ENCODE results near the gene RNF10.
"Not testable (repeated sequence)": the region's sequence is repeated elsewhere in the genome, so short reads cannot be mapped to it uniquely, and the experiment has no call there.

The RNF10 gene

DNA sequence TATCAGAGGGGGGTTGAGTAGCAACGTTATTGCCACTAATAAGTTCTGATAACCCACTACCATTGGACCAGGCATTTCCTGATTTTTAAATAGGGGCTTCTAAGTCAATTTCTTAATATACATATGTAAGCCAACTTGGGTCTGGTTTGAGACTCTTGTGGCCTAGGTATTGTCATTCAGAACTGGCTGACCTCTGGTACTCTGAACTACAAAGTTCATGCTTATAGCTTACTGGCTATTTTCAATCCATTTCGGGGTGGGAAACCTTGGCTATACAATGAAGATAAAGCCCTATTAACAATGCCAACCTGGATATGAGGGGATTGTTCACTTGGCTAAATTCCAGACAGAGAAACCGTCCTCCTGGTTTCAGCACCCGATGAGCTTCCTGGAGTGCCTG, 29.6 kb upstream of the RNF10 start:
- TF ChIP-seq, protein P1, sequence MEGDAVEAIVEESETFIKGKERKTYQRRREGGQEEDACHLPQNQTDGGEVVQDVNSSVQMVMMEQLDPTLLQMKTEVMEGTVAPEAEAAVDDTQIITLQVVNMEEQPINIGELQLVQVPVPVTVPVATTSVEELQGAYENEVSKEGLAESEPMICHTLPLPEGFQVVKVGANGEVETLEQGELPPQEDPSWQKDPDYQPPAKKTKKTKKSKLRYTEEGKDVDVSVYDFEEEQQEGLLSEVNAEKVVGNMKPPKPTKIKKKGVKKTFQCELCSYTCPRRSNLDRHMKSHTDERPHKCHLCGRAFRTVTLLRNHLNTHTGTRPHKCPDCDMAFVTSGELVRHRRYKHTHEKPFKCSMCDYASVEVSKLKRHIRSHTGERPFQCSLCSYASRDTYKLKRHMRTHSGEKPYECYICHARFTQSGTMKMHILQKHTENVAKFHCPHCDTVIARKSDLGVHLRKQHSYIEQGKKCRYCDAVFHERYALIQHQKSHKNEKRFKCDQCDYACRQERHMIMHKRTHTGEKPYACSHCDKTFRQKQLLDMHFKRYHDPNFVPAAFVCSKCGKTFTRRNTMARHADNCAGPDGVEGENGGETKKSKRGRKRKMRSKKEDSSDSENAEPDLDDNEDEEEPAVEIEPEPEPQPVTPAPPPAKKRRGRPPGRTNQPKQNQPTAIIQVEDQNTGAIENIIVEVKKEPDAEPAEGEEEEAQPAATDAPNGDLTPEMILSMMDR (IDR thresholded peaks at IDR 0.05; ENCODE audit: insufficient read depth, low read depth, low read length, missing control alignments) = no peak
- H3K4me3 ChIP-seq (ENCODE audit: low read length) = no peak overlapping the region
- no peak for DNase-seq (ENCODE audit: low read depth)

DNA sequence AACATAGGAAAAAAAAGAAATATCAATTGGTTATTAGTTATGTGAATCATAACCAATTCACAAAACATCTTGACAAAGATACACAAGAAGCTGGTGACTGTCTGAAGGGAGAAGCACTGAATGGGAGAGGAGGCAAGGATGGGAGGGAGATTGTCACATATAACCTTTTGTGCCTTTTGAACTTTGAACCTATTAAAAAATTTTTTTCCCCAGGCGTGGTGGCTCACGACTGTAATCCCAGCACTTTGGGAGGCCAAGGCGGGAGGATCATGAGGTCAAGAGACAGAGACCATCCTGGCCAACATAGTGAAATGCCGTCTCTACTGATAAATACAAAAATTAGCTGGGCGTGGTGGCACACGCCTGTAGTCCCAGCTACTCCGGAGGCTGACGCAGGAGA, 25.6 kb upstream of the RNF10 start:
- TF ChIP-seq, protein P1 (IDR thresholded peaks at IDR 0.05; ENCODE audit: insufficient read depth, low read depth, low read length, missing control alignments) = no peak
- H3K4me3 ChIP-seq (ENCODE audit: low read length) = no peak overlapping the region
- no peak for DNase-seq (ENCODE audit: low read depth)

DNA sequence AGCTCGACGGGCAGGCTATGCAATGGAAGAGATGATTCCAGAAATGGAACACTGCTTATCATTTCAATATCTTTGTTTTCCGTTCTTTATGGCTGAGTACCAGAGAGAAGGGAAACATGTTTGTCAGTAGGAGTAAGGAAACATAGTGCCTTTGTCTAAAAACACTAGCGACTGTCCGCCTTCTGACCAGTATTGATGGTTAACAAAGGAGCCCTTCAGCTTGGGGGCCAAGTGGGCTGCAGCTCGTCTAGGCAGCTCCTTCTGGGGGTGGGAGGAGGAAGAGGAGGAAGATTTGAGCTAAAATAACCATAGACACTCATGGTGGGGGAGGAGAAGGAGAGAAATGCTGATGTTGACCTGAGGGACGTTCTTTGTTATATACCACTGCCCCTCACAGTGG, 20.2 kb upstream of the RNF10 start:
- TF ChIP-seq, protein P1 (IDR thresholded peaks at IDR 0.05; ENCODE audit: insufficient read depth, low read depth, low read length, missing control alignments) = no peak
- DNase-seq (ENCODE audit: low read depth) = no peak
- H3K4me3 ChIP-seq (ENCODE audit: low read length) = no peak overlapping the region

DNA sequence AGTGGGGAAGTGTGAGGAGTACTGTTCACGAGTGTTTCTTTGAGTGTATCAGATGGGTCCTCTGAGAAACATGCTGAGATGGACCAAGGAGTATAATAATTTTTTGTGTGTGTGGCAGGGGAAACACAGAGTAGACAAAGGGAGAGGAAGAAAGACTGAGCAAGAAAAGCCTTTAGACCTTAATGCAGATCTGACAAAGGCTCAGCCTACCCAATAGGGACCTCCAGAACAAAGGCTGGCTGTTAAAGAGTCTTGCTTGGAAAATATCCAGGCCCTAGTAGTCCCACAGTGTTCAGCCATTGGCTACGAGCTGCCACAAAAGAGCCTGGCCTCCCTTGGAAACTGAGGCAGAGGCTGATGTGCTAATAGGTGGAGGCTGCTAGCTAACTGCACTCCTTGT, 18.7 kb upstream of the RNF10 start:
- DNase-seq (ENCODE audit: low read depth) = no peak
- no peak overlapping the region for H3K4me3 ChIP-seq (ENCODE audit: low read length)
- TF ChIP-seq, protein P1 (IDR thresholded peaks at IDR 0.05; ENCODE audit: insufficient read depth, low read depth, low read length, missing control alignments) = no peak

DNA sequence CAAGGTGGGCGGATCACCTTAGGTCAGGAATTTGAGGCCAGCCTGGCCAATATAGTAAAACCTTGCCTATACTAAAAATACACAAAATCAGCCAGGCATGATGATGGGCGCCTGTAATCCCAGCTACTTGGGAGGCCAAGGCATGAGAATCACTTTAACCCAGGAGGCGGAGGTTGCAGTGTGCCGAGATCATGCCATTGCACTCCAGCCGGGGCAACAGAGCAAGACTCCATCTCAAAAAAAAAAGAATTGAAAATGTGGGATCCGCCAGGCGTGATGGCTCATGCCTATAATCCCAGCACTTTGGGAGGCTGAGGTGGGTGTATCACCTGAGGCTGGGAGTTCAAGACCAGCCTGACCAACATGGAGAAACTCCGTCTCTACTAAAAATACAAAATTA, 14.8 kb upstream of the RNF10 start:
- DNase-seq (ENCODE audit: low read depth); H3K4me3 ChIP-seq (ENCODE audit: low read length): not testable (repeated sequence)

DNA sequence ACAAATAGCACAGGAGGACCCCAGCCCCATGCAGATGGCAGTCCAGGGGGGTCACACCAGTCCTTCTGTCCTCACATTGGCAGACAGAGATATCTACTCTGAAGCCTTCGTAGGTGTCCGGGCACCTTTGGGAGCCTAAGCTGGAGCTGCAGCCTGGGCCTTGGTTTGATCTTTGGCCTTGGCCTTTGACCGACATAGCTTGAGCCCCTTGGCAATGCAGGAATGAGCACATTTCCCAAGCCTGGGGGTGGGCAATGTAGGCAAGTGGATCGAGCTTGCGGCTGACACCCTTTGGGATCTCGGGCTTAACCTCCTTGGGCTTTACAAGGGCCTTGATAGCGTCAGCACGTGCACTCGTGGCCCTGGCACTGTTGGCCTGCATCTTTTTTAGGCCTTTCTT, 11.6 kb upstream of the RNF10 start:
- TF ChIP-seq, protein P1 (IDR thresholded peaks at IDR 0.05; ENCODE audit: insufficient read depth, low read depth, low read length, missing control alignments) = no peak
- H3K4me3 ChIP-seq (ENCODE audit: low read length) = no peak overlapping the region
- no peak for DNase-seq (ENCODE audit: low read depth)

DNA sequence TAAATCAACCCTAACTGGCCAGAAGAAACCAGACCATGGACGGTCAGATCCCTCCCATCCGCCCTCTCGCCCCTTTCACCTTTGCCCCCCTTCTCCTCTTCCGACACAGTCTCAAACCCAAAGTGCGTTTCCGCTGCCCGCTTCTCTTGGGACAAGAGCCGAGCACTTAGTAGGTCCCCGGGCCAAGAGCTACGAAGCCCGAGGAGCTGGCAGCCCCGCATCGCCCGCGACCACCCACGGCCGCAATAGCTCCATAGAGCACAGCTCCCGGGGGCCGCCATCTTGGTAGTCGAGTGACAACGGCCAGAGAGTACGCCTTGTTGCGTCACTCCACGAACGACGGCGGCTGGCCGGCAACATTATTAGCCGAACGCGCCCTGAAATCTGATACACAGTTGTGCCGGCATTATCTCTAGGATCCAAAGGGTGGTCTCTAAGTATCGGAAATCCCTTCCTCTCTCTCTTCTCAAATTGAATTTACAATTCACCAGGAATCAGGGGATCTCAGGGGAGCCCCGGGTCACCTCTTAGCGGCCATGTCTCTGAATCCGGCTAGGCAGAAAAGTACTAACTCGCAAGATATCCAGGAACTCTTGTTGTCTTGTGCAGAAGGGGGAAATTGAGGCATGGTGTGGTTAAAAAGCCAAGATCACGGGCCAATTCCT, 5.2 kb upstream of the RNF10 start, which contains the start of gene COQ5:
COQ5 (minus strand) TSS at position 298 of the 665 bp plus-strand sequence; CDS start at position 281, 17 bp downstream.
- DNase-seq (ENCODE audit: low read depth) = peak; percentile 85
- TF ChIP-seq, protein P1 (IDR thresholded peaks at IDR 0.05; ENCODE audit: insufficient read depth, low read depth, low read length, missing control alignments) = no peak
- H3K4me3 ChIP-seq (ENCODE audit: low read length) = peak within 1 kb of the TSS; percentile 93

Measured in epithelial cell of esophagus (primary cell).